A172 (cell line): ENCODE results near the gene PBX1. TPM values are rescaled to one million over a fixed set of nuclear protein-coding genes. Genes with fewer than 3 reads are reported as not detected.

Source experiments
- DNase-seq: peaks from one replicate; pipeline ENCODE4 v3.0.0-alpha.2; 2015; ENCODE audit warnings: low spot score
- total RNA-seq: library from RNA; depleted of rRNA; stranded (reverse); fragments of >200 nt; shearing (Covaris generic); gene quantifications from 2 replicates; pipeline ENCODE4 v1.2.3, GENCODE V29; 2014

The PBX1 gene
- total RNA-seq, 1 experiment from 2014 or later: 10.0 TPM

GRCh38 chr1:164695956-164696665, 137.1 kb downstream of the PBX1 start:
- DNase-seq: peak; percentile 55

GRCh38 chr1:164699815-164700491, 141.0 kb downstream of the PBX1 start:
- DNase-seq: no peak

- no peak for DNase-seq
These were observed 141.7 kb downstream of the PBX1 start for GRCh38 chr1:164700683-164701082.

- DNase-seq: no peak
These were observed 142.3 kb downstream of the PBX1 start for GRCh38 chr1:164701189-164701761.

- no peak for DNase-seq
These were observed 143.2 kb downstream of the PBX1 start for GRCh38 chr1:164702216-164702615.

- DNase-seq: no peak
These were observed 143.7 kb downstream of the PBX1 start for GRCh38 chr1:164702664-164703063.

GRCh38 chr1:164703463-164703862, 144.5 kb downstream of the PBX1 start:
- no peak for DNase-seq

- no peak for DNase-seq
These were observed 145.0 kb downstream of the PBX1 start for GRCh38 chr1:164703960-164704411.

- no peak for DNase-seq
These were observed 146.0 kb downstream of the PBX1 start for GRCh38 chr1:164704954-164705353.

GRCh38 chr1:164706606-164706987, 147.6 kb downstream of the PBX1 start:
- no peak for DNase-seq

- peak; percentile 80 for DNase-seq
These were observed 148.9 kb downstream of the PBX1 start for GRCh38 chr1:164707868-164708331.

- DNase-seq: no peak
These were observed 149.6 kb downstream of the PBX1 start for GRCh38 chr1:164708596-164708995.

- no peak for DNase-seq
These were observed 150.1 kb downstream of the PBX1 start for GRCh38 chr1:164709126-164709525.

- no peak for DNase-seq
These were observed 150.7 kb downstream of the PBX1 start for GRCh38 chr1:164709541-164710278.

- DNase-seq: no peak
These were observed 153.4 kb downstream of the PBX1 start for GRCh38 chr1:164712131-164713036.

- no peak for DNase-seq
These were observed 154.6 kb downstream of the PBX1 start for GRCh38 chr1:164713456-164714207.

- DNase-seq: peak; percentile 82
These were observed 158.2 kb downstream of the PBX1 start for GRCh38 chr1:164716992-164717703.

- DNase-seq: no peak
These were observed 159.8 kb downstream of the PBX1 start for GRCh38 chr1:164718821-164719220.

GRCh38 chr1:164719676-164720439, 160.9 kb downstream of the PBX1 start:
- DNase-seq: no peak
